Right renal pelvis (tissue), 4 donors: ENCODE results near the gene SPOCK3. TPM values are rescaled to one million over a fixed set of nuclear protein-coding genes. Genes with fewer than 3 reads are reported as not detected.
"Not testable (repeated sequence)": the region's sequence is repeated elsewhere in the genome, so short reads cannot be mapped to it uniquely, and the experiment has no call there.

Source experiments
- DNase-seq, 4 donors: peaks; one replicate each; pipeline ENCODE4 v3.0.0-alpha.2; 2013; ENCODE audit warnings: low read depth in 4 of 4, low spot score in 3 of 4, missing footprints in 1 of 4
- polyA plus RNA-seq, 4 donors: library from polyadenylated mRNA; unstranded; fragments of 120-200 nt; gene quantifications; one replicate each; pipeline ENCODE4 v1.2.1, GENCODE V29; 2013; ENCODE audit not compliant: insufficient read length in 4 of 4

SPOCK3 gene
- polyA plus RNA-seq, 4 donors, result 8.5 to 17.4 (median 11.9) TPM

- no peak for DNase-seq
Measured at GRCh38 chr4:166977596-166977995, 256.7 kb downstream of the SPOCK3 start.

- DNase-seq, result peak; percentile 18 to 45 (median 30)
Measured at GRCh38 chr4:166972071-166972470, 262.2 kb downstream of the SPOCK3 start.

DNA sequence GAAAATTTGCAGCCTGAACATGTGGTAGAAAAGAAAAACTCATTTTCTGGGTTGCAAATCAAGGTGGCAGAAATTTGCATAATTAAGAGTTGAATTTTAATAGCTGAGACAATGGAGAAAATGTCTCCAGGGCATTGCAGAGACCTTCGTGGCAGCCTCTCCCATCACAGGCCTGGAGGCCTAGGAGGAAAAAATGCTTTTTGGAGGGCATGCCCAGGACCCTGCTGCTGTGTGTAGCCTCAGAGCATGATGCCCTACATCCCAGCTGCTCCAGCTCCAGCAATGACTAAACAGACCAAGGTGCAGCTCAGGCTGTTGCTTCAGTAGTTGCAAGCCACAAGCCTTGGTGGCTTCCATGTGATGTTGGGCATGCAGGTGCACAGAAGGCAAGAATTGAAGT lies 266.1 kb downstream of the SPOCK3 start:
- DNase-seq, result not testable (repeated sequence)

DNA sequence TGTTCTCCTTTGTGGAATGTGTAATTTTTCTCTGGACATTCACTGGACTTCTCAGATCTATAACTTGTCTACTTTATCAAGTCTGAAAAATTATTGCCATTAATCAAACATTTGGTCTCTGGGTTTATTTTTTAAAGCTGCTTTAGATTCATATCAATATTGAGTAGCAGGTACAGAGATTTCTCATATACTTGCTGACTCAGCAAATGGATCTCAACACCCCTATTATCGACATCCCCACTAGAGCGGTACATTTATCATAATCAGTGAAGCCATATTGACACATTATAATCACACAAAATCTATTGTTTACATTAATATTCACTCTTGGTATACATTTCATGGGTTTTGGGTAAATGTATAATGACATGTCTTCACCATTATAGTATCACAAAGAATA lies 268.7 kb downstream of the SPOCK3 start:
- no peak for DNase-seq

- DNase-seq, result no peak
Measured at GRCh38 chr4:166957451-166957850, 276.8 kb downstream of the SPOCK3 start.

- DNase-seq, result no peak
Measured at GRCh38 chr4:166956484-166956883, 277.8 kb downstream of the SPOCK3 start.

DNA sequence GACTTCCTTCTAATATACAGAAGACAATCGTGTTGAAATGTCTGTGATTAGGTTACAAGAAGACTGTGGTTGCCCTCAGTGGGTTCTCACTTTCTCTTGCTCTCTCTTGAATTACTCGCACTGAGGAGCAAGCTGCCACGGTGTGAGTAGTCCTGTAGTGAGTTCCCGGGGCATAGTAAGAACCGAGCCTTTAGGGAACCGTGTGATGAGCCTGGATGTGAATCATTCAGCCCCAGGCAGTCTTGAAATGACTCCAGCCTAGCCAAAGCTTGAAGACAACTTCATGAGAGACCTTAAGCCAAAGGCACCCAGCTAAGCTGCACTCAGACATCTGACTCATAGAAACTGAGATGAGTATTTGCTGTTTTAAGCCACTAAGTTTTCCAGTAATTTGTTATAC lies 292.7 kb downstream of the SPOCK3 start:
- DNase-seq, result no peak

- DNase-seq, result no peak
Measured at GRCh38 chr4:166930464-166930863, 303.8 kb downstream of the SPOCK3 start.

- DNase-seq, result peak in 1 of 4 donors; percentile 10
Measured at GRCh38 chr4:166924424-166924823, 309.9 kb downstream of the SPOCK3 start.

- no peak for DNase-seq
Measured at GRCh38 chr4:166913926-166914325, 320.4 kb downstream of the SPOCK3 start.

GRCh38 chr4:166903408-166903807 lies 330.9 kb downstream of the SPOCK3 start:
- DNase-seq, result no peak

- no peak for DNase-seq
Measured at GRCh38 chr4:166902941-166903340, 331.4 kb downstream of the SPOCK3 start.

- no peak for DNase-seq
Measured at GRCh38 chr4:166896254-166896653, 338.0 kb downstream of the SPOCK3 start.

GRCh38 chr4:166895771-166896170 lies 338.5 kb downstream of the SPOCK3 start:
- no peak for DNase-seq

GRCh38 chr4:166887457-166887856 lies 346.8 kb downstream of the SPOCK3 start:
- DNase-seq, result no peak

DNA sequence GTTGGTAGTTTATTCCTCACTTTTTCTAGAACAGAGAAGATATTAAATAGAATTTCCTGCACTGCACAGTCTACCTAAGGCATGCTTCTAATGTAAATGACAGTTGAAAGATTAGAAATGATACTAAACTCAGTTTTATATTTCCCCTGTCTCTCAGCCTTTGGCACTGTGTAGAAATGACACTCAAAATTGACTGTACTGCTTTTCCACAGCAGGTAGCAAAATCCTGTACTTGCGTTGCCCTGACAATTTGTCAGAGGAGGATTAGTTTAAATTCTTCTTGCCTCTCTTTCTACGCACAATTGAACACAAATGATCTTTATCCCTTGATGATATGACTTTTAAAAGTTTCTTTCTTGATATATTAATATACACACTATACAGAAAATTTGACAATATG lies 347.6 kb downstream of the SPOCK3 start:
- DNase-seq, result no peak

DNA sequence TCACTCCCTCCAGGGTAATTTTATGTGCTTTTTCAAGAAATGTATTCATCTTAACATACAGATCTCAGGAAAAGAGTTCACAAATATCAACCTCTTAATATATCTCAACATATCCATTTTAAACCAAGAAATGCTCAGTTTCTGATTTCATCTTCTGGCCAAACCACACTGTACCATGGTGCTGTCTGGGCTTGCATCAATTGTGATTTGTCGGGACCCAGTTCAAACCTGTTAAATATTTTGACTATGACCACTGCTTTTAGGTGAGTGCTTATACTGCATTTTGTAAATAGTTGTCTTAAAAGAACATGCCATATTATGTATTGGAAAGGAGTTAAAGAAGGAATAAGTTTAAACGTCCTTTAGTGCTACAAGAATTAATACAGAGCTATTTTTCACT lies 352.1 kb downstream of the SPOCK3 start:
- DNase-seq, result no peak

- no peak for DNase-seq
Measured at GRCh38 chr4:166875821-166876220, 358.5 kb downstream of the SPOCK3 start.

GRCh38 chr4:166862032-166862431 lies 372.3 kb downstream of the SPOCK3 start:
- no peak for DNase-seq

DNA sequence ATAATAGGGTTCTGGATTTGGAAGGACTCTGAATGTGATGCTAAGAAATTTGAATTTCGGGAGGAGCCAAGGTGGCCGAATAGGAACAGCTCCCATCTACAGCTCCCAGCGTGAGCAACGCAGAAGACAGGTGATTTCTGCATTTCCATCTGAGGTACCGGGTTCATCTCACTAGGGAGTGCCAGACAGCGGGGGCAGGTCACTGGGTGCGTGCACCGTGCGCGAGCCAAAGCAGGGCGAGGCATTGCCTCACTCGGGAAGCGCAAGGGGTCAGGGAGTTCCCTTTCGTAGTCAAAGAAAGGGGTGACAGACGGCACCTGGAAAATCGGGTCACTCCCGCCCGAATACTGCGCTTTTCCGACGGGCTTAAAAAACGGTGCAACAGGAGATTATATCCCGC lies 383.9 kb downstream of the SPOCK3 start:
- DNase-seq, result not testable (repeated sequence)

GRCh38 chr4:166846939-166847338 lies 387.4 kb downstream of the SPOCK3 start:
- no peak for DNase-seq

DNA sequence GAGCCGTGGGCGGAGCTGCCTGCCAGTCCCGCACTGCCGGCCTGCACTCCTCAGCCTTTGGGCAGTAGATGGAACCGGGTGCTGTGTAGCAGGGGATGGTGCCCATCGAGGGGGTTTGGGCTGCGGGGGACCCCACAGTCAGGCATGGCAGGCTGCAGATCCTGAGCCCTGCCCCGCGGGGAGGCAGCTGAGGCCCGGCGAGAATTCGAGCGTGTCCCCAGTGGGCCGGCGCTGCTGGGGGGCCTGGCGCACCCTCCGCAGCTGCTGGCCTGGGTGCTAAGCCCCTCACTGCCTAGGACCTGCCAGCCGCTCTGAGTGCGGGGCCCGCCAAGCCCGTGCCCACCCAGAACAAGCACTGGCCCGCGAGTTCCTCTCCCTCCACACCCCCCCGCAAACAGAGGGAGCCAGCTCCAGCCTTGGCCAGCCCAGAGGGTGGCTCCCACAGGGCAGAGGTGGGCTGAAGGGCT lies 391.5 kb downstream of the SPOCK3 start:
- DNase-seq, result no peak

DNA sequence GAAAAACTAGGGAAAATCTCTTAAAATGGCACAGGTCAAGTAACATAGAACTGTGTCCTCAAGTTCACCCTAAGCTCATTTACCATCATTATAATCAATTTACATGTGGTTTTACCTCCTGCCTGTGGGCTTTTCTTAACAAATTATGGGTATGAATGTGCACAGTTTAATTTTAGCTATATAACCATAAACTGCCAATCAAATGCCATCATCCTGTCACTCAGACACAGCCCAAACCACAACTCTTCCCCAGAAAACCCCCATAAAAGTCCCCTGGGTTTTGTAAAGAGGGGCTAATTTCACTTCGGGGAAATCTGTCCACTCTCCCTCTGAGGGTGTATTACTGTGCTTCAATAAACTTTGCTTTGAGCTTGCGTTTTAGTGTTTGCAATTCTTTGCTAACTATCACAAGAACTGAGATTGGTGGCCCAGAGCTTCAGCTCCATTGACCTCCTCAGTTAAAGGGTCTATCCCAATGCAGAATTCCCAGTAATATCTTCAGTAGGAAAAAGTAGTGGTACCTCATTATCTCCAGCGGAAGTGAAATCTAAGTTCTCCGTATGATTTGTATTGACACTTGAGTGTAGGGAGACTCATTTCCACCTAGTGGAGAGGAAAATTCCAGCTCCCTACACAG lies 394.6 kb downstream of the SPOCK3 start:
- DNase-seq, result no peak
